Glomerular visceral epithelial cell (primary cell): ENCODE results near the gene C3orf18.

Experiments
- DNase-seq: peaks from one replicate; pipeline ENCODE4 v3.0.0-alpha.2; 2016; ENCODE audit errors: extremely low spot score

Gene C3orf18

GRCh38 chr3:50551054-50551659, 16.4 kb downstream of the C3orf18 start:
- DNase-seq, result no peak

GRCh38 chr3:50550079-50550736, 17.3 kb downstream of the C3orf18 start:
- peak; percentile 38 for DNase-seq

DNA sequence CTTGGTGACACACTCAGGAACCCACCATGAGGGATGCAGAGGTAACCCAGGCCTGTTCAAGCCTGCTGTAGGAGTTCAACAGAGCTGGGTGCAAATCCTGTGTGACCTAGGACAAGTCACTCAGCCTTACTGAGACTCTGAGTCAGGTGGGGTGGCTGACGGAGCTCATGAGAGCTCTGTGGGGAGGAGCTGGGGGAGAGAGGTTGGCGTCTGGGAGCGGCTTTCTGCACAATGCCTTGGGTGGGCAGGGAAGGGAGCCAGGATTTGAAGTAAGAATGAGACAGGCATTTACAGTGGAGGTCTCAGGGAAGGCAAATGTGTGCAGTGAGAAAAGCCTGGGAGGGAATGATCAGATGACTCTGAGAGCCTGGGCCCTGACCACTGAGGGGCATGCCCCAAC, 18.3 kb downstream of the C3orf18 start:
- DNase-seq, result no peak

DNA sequence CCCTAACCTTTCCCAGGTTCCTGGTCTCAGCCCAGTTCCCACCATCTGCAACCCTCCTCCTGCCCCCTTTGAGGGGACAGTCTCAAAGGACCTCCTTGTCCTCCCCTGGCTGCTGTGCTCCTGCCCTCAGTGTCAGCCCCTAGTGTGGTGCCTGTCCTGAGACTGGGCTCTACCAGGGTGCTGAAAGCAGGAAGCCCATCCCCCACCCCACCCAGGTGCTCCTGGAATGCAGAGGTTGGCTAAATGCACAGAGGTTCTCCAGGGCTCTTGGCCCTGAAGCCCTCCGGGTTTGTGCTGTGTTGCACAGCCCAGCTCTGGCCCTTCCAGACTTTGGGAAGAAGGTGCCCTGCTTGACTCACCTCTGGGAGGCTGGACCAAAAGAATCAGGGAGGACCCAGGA, 21.8 kb downstream of the C3orf18 start:
- DNase-seq, result no peak

- peak; percentile 65 for DNase-seq
Observed at GRCh38 chr3:50542177-50543034, 25.1 kb downstream of the C3orf18 start.

DNA sequence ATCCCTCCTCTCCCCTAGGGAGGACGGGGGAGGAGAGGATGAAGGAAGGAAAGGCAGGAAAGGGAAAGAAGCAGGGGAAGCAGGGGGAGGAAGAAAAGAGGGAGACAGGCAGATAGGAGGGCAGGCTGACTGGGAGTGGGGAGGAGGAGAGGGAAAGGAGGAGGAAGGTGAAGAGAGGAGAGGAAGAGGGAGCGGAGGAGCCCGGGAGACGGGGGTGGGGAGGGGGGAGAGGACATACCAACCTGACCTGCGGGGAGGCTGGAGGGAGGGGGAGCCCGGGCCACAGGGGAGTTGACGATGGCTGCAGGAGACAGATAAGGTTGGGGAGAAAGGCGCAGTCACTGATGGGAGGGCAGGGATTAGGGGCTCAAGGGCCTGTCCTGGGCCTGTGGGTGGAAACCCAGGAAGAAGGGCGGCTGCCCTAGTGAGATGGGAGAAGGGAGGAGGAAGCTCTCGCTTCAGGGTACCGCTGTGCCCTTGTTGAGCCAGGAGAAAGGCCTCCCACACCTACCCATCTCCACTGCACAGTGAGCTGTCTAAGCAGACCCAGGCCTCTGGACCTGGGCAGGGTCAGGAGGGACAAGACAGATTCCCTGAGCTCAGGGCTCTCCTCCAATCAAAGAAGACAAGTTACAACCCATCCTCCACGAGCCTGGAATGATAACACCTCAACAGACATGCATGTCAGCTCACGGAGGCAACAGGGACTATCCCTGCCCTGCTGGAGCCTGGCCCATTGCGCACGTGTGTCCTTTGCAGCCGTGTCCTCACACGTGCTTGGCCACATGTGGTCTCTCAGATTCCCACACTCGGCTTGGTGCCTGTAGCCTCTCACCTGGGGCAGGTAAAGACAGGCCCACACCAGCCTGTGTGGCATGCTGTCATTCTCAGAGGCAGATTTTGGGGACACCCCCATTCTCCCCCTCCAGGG, 27.9 kb downstream of the C3orf18 start:
- DNase-seq, result no peak

- no peak for DNase-seq
Observed at GRCh38 chr3:50537421-50538129, 30.0 kb downstream of the C3orf18 start.

GRCh38 chr3:50536471-50537180, 30.9 kb downstream of the C3orf18 start:
- no peak for DNase-seq

GRCh38 chr3:50534681-50535330, 32.7 kb downstream of the C3orf18 start:
- DNase-seq, result peak; percentile 10

DNA sequence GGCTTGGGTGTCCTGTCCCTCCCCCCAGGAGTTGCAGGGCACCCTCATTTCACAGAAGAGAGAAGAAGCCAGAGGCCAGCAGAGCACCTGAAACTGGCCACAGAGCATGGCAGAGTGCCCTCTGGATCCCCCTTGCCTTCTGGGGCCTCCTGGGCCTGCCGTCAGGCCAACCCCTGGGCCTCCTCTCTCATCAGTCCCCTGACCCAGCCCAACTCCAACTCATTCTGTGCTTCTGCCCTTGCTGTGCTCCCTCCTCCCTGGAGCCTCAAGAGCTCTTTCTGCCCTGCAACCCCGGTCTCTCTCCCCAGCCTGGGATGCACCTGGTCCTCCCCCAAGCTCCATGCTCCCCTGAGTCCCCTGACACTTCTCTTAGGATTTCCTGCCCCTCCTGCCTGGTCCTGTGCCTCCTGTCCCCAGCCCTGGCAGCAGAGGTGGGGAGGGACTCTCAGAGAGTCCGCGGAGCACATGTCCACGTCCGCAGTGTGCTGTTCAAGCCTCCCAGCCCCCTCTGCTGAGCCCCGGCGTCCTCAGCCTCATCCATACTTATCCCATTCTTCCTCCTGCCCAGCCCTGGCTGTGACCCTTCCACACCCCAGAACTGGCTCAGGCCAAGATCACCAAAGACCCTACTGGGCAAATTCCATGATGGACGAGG, 33.6 kb downstream of the C3orf18 start:
- no peak for DNase-seq

DNA sequence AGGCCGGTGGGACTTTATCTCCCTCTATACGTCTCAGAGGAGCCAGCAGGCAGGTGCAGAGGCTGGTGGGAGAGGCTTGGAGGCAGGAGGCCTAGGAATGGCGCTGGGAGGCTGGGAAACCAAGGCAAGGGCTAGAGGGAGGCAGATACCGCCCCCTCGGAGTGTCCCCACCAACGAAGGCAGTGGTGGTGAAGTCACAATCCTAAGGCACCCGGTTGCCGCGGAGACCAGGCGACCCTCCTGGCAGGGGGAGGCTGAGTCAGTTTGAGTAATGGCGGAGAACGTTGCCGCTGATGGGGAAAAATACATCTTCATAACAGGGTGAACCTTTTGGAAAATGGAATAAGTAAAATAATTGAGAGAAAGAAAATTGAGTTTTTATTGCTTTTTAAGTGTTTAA, 34.2 kb downstream of the C3orf18 start:
- no peak for DNase-seq

- no peak for DNase-seq
Observed at GRCh38 chr3:50532062-50532705, 35.4 kb downstream of the C3orf18 start.

GRCh38 chr3:50531201-50531600, 36.3 kb downstream of the C3orf18 start:
- DNase-seq, result no peak

- DNase-seq, result no peak
Observed at GRCh38 chr3:50530001-50530970, 37.3 kb downstream of the C3orf18 start.

DNA sequence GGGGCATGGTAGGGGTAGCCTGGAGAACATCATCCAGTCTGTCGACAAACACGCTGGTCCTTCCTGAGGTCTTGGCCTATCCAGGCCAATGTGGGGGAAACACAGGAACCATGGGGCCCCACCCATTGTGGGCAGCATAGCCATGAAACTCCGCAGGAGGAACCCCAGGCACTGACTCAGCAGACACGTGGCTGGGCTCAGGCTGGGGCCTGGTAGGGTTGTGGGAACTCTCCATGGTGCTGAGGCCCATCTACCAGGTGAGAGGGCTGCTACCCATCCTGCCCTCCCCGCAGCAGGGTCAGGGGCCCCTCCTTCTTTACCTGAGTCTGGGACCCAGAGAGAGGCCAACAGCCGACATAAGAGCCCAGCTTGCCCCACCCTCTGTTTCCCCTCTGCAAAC, 41.6 kb downstream of the C3orf18 start:
- peak; percentile 42 for DNase-seq

GRCh38 chr3:50525191-50525910, 42.2 kb downstream of the C3orf18 start:
- no peak for DNase-seq

GRCh38 chr3:50524746-50525145, 42.8 kb downstream of the C3orf18 start:
- DNase-seq, result no peak
